GM23338 (cell line): ENCODE results near the gene LDB3.

Experiments
- CREB1 ChIP-seq: fragments of 250-450 bp; sonication (Bioruptor Pico); IDR thresholded peaks from 2 replicates; pipeline ENCODE4 v1.5.0; 2020; ENCODE audit warnings: low read depth, mild to moderate bottlenecking, moderate library complexity
- ETS1 ChIP-seq: IDR thresholded peaks from 2 replicates; pipeline ENCODE4 v1.6.1; 2016; ENCODE audit warnings: antibody characterized with exemption
- EZH2 ChIP-seq: fragments of 200-600 bp; sonication (generic); IDR thresholded peaks from one replicate; pipeline ENCODE4 v1.8.0; 2017; ENCODE audit warnings: antibody characterized with exemption, mild to moderate bottlenecking, low read depth; ENCODE audit not compliant: unreplicated experiment
- EZH2phosphoT487 ChIP-seq: fragments of 200-600 bp; sonication (generic); IDR thresholded peaks from one replicate; pipeline ENCODE4 v1.8.1; 2018; ENCODE audit warnings: antibody characterized with exemption; ENCODE audit not compliant: unreplicated experiment
- POLR2AphosphoS5 ChIP-seq: IDR thresholded peaks from 2 replicates; pipeline ENCODE4 v1.6.1; 2016; ENCODE audit warnings: antibody characterized with exemption, low read depth
- STAT1 ChIP-seq: IDR thresholded peaks from one replicate; pipeline ENCODE4 v1.6.1; 2016; ENCODE audit warnings: antibody characterized with exemption; ENCODE audit not compliant: unreplicated experiment
- ZNF331 ChIP-seq: fragments of 250-450 bp; sonication (Bioruptor Pico); IDR thresholded peaks from 2 replicates; pipeline ENCODE4 v1.5.0; 2020; ENCODE audit warnings: low read depth, mild to moderate bottlenecking, moderate library complexity
- TF ChIP-seq, protein P1 (sequence below), 2 experiments: fragments of 200-600 bp in 1 of 2; sonication (generic) in 1 of 2; conservative IDR thresholded peaks; 2 replicates each; pipeline versions ENCODE4 v1.5.1 to v1.6.1; 2016 to 2017; ENCODE audit warnings: antibody characterized with exemption in 2 of 2, low read depth in 2 of 2, mild to moderate bottlenecking in 2 of 2, moderate library complexity in 1 of 2

GRCh38 chr10:86699125-86699524 lies 30.8 kb downstream of the LDB3 start:
- TF ChIP-seq EZH2phosphoT487 = no peak
- TF ChIP-seq, protein P1, sequence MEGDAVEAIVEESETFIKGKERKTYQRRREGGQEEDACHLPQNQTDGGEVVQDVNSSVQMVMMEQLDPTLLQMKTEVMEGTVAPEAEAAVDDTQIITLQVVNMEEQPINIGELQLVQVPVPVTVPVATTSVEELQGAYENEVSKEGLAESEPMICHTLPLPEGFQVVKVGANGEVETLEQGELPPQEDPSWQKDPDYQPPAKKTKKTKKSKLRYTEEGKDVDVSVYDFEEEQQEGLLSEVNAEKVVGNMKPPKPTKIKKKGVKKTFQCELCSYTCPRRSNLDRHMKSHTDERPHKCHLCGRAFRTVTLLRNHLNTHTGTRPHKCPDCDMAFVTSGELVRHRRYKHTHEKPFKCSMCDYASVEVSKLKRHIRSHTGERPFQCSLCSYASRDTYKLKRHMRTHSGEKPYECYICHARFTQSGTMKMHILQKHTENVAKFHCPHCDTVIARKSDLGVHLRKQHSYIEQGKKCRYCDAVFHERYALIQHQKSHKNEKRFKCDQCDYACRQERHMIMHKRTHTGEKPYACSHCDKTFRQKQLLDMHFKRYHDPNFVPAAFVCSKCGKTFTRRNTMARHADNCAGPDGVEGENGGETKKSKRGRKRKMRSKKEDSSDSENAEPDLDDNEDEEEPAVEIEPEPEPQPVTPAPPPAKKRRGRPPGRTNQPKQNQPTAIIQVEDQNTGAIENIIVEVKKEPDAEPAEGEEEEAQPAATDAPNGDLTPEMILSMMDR (conservative IDR thresholded peaks at IDR 0.05; ENCODE audit: low read depth in 2 of 2) = no peak
- TF ChIP-seq EZH2 = no peak
- TF ChIP-seq POLR2AphosphoS5 = no peak
- no peak for TF ChIP-seq ETS1
- no peak for TF ChIP-seq ZNF331 (CRISPR knock-in tag)
- TF ChIP-seq STAT1 = no peak
- TF ChIP-seq CREB1 (CRISPR knock-in tag) = no peak
